GM12891 (cell line): Measurements from ENCODE around the gene OVCA2.

Experiments
- POLR2A ChIP-seq: IDR thresholded peaks from 2 replicates; pipeline ENCODE4 v1.6.1; 2011; ENCODE audit warnings: low read depth, low read length, control low read depth
- POLR2AphosphoS5 ChIP-seq: IDR thresholded peaks from 2 replicates; pipeline ENCODE4 v1.6.1; 2011; ENCODE audit warnings: low read depth, low read length, control low read depth
- TAF1 ChIP-seq: IDR thresholded peaks from 2 replicates; pipeline ENCODE4 v1.6.1; 2011; ENCODE audit warnings: low read depth, low read length, control low read depth

GRCh38 chr17:2054262-2054511 lies 12.4 kb downstream of the OVCA2 start:
- TF ChIP-seq TAF1 (no peak), POLR2AphosphoS5 (no peak), POLR2A (0 out of 2 replicates have a peak, but pooled peaks have one; percentile 3)
